ENCODE data around the gene UBE2G1.

DNA sequence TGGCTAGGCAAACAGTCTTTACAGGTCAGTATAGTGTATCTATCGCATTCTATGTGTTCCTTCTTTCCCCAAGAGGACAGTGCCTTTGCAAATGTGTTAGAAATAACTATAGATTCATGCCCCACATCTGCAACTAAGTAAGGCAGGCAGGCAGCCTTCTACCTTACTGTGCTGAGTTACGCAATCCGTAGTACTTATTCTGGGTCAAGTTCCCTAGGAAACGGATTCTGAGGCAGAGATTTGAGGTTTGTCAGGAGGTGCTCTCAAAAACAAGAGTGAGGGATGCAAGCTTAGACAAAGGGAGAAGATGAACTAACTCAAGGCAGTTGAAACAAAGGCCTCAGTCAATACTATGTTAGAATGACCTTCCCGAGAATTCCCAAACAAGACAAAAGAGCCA is 90.0 kb downstream of the UBE2G1 start:
- TF ChIP-seq, protein P1, sequence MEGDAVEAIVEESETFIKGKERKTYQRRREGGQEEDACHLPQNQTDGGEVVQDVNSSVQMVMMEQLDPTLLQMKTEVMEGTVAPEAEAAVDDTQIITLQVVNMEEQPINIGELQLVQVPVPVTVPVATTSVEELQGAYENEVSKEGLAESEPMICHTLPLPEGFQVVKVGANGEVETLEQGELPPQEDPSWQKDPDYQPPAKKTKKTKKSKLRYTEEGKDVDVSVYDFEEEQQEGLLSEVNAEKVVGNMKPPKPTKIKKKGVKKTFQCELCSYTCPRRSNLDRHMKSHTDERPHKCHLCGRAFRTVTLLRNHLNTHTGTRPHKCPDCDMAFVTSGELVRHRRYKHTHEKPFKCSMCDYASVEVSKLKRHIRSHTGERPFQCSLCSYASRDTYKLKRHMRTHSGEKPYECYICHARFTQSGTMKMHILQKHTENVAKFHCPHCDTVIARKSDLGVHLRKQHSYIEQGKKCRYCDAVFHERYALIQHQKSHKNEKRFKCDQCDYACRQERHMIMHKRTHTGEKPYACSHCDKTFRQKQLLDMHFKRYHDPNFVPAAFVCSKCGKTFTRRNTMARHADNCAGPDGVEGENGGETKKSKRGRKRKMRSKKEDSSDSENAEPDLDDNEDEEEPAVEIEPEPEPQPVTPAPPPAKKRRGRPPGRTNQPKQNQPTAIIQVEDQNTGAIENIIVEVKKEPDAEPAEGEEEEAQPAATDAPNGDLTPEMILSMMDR (IDR thresholded peaks at IDR 0.05 in 4 of 5, conservative IDR thresholded peaks at IDR 0.05 in 1 of 5), result no peak
- no peak for TF ChIP-seq POLR2A (IDR thresholded peaks at IDR 0.05)
